Occipital lobe (tissue), 2 donors: ENCODE results near the gene RHBDL3. TPM values are rescaled to one million over a fixed set of nuclear protein-coding genes. Genes with fewer than 3 reads are reported as not detected.

Source experiments
- DNase-seq: peaks from one replicate; lab custom pipeline; 2025; lab: John Stamatoyannopoulos, UW
- total RNA-seq: library from RNA; depleted of rRNA; stranded (reverse); fragments of >200 nt; gene quantifications from one replicate; pipeline ENCODE4 v1.2.3, GENCODE V29; 2014

Gene RHBDL3
- total RNA-seq, 1 donor from 2014 or later, result 1.6 TPM

DNA sequence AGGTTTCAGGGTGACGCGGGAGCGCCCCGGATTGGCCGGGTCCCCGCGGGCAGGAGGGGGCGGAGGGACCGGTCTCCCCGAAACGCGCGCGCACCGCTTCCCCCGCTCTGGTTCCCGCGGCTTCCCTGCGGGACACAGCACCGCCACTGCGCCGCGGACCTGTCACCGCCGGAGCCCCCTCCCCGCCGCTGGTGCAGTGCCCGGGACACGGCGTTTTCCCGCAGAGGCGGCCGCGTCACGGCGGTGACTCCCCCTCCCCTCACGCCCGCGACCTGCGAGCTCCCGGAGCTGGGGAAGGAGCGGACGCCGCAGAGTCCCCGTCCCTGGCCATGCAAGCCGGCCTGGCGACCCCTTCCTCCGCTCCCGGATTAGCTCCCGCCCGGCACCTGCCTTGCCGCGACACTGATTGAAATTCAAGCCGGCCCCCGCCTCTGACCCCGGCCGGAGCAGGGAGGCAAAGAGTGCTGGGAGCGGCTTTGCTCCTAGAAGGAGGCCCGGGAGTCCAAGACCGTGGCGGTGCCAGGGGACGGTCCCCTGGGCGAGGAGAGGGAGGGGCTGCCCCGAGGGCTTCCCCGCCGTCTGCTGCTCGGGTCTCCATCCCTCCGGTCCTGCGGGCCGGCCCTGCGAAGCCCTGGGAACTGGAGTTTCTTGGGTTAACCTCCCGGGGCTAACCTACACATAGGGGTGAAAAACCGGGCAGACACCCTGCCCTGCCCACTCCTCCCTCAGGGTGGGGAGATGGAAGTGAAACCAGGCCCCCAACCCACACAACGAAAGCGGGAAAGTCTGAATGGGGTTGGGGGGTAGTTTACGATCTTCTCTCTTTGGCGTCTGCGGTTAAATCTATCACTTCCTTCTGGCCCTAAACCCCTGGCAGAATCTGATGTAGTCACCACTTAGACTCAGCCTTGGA lies 1.0 kb downstream of the RHBDL3 start:
- no peak for DNase-seq

DNA sequence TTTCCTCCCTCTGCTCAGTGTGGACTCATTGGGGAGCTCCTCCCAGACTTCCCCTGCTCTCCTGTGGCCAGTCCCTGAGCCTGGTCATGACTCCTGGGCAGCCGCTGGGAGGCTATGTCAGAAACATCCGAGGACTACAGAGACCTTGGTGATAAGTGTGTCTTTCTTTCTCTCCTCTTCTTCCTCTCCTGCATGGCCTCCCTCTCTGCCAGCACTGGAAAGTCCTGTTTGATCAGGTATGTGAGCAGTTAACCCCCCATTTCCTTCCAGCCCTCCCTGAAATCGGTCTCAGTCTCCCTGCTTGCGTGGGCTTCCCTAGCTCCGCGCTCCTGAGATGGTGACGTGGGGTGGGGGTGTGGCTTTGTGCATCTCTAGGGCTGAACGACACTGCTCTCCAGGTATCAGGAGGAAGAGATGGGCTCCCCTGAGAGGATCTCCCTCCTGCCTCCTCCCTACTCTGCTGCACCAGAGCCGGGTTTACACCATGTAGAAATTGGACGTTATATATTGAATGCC lies 2.1 kb downstream of the RHBDL3 start:
- no peak for DNase-seq

DNA sequence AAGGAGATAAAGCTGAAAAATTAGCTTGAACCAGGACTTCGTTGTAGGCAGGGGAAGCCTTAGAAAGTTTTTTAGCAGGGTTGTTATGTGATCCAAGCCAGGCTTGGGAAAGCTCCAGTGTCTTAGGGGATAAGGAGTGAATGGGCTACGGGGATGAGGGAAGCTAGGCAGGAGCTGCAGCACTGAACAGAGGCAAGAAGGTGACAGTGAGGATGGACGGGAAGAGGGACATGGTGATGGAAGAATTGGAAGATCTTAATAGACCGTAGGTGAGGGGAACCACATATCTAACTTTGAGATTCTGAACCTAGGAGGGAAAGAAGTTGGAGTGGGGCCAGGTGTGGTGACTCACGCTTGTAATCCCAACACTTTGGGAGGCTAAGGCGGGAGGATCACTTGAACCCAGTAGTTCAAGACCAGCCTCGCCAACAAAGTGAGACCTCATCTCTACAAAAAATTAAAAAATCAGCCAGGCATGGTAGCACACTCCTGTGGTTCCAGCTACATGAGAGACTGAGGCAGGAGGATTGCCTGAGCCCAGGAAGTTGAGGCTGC lies 3.2 kb downstream of the RHBDL3 start:
- DNase-seq, result no peak

DNA sequence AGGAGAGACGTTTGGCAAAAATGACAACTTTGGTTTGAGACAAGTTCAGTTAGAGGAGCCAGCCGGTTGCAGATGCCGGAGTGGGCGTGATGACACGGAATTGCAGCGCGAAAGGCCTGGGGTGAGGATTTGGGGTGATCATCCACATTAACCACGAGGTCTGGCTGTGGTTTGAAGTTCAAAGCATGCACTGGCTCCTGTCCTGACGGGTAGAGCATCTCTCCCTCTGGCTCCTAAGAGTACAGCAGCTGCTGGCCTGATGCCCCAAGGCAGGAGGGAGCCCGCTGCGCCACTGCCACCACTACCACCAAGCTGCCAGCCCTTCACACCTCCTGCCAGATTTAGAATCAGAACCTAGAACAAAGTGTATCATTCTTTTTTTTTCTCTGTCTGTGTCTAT lies 3.7 kb downstream of the RHBDL3 start:
- DNase-seq, result peak; percentile 42

DNA sequence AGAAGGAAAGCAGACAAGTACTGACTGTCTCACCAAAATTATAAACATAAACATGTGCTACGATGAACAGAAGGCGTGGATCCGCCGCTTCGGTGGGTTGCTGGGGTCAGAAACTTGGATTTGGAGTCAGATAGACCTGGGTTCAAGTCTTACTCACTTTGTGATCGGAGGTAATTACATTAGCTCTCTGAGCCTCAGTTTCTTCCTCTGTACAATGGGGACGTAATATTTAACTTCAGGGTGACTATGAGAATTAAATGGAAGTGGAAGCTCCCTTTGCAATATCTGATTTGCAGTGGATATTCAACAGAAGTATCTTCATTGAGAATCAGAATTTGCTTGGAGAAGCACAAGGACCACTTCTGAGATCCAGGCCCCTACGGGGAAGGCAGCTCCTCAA lies 6.2 kb downstream of the RHBDL3 start:
- no peak for DNase-seq

DNA sequence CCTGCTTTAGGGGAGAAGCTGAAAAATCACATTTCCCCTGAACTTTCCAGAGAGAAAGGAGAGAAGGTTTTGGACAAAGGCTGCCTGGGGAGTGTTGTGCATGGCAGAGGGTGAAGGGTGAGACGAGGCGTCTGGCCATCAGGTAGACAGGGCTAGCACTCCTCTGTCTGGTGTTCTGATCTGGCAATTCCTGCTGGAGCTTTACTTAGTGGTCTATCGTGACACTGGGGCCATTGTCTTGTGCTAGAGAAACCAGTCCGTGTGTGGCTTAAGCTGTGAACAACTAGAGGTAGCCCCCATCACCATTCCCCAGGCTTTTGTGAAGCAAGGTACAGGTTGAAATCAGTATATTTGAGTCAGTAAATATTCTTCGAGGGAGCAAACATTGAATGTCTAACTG lies 8.5 kb downstream of the RHBDL3 start:
- DNase-seq, result no peak

DNA sequence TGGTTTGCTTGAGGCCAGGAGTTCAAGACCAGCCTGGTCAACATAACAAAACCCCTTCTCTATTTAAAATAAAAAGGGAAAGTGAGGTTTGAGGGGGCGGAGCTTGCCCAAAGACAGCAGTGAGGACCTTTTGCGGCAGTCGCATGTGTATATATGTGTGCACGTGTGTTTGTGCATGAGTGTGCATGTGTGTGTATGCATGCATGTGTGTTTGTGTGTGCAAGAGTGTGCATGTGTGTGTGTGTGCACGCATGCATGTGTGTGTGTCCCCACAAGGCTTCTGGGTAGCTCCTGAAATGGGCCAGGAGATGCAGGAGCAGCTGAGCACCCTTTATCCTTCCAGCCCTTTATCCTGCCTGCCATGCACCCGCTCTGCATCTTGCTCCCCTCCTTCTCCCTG lies 9.0 kb downstream of the RHBDL3 start:
- no peak for DNase-seq

DNA sequence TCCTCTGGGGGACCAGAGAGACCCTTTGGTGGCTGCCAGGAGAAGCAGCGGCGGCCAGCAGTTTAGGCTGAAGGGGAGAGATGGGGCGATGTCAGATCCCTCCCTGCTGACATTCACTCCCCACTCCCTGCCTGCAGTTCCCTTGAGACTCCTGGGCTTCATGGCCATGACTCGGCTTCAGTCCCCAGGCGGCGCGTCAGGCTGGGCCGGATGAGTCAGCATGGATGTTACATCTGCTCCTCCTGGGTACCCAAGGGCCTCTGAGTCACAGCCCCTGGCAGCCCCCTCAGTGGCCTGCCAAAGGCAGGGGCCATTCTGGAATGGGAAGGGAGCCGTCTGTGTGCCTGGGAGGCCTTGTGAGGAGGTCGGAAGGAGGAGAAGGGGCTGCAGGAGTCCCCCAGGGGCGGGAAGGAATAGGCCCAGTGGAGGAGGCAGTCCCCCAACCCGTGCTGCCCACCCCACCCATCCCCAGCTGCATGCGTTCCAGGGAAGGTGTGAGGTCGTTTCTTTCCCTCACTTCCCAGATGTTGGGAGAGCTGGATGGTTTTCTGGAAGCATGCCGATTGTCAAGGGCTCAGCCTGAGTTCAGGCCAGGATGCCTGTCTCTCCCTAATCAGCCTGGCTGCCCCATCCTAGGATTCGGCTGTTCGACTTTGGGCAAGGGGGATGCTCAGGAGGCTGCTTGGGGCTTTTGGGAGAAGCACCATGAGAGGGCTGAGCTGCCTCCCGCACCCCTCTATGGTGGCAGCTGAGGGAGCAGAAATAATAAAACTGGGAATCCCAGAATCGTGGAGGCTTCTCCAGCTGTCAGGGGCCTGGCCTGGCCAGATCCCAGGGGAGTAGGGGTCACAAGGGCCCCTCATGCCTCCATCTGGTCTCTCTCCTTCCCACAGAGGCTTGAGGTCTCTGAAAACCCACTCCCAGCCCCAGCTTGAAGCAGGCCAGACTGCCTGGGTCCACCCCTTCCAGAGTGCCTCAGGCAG lies 9.7 kb downstream of the RHBDL3 start:
- peak; percentile 61 for DNase-seq

DNA sequence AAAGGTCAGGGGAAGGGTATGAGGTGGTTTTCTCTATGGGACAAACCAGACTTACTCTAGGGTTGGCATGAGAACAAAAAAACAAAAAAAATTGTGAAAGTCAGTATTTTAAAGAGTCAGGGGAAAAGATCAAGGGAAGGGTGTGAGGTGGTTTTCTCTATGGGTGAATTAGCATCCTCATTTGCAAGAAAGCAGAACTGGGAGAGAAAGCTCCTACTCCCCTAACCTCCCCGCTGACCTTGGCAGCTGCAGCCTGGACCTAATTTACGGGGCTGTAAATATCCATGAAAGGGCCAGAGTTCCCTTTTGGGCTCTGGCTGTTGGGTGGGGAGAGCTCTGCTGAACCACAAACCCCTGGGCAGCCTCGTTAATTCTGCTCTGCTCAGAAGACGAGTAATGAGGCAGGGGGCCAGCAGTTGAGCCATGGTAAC lies 10.6 kb downstream of the RHBDL3 start:
- no peak for DNase-seq

DNA sequence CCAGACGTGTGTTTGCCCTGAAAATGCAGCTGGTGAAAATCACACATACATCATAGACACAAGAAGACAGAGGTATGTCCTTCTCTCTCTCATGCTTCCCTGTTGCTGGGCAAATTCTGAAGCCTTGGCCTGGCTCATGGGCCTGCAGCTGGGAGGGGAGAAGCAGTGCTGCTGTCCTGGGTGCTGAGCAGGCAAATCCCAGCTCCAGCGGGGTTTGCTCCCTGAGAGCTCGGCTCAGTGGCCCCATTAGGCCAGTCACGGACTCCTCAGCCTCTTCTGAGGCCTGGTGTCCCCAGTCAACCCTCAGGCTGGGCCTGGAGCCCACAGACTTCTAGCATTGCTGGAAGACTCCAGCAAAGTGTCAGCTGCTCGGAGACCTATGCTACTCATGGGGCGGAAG lies 11.7 kb downstream of the RHBDL3 start:
- no peak for DNase-seq

DNA sequence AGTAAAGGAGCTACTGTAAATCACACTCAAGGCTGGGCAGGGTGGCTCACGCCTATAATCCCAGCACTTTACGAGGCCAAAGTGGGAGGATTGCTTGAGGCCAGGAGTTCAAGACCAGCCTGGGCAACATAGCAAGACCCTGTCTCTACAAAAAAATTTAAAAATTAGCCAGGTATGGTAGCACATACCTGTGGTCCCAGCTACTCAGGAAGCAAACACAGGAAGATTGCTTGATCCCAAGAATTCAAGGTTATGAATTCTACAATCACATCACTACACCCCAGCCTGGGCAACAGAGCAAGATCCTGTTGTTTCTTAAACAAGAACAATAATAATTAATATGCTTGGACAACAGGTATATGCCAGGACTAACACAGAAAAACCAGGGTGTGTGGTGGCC lies 13.2 kb downstream of the RHBDL3 start:
- DNase-seq, result no peak

DNA sequence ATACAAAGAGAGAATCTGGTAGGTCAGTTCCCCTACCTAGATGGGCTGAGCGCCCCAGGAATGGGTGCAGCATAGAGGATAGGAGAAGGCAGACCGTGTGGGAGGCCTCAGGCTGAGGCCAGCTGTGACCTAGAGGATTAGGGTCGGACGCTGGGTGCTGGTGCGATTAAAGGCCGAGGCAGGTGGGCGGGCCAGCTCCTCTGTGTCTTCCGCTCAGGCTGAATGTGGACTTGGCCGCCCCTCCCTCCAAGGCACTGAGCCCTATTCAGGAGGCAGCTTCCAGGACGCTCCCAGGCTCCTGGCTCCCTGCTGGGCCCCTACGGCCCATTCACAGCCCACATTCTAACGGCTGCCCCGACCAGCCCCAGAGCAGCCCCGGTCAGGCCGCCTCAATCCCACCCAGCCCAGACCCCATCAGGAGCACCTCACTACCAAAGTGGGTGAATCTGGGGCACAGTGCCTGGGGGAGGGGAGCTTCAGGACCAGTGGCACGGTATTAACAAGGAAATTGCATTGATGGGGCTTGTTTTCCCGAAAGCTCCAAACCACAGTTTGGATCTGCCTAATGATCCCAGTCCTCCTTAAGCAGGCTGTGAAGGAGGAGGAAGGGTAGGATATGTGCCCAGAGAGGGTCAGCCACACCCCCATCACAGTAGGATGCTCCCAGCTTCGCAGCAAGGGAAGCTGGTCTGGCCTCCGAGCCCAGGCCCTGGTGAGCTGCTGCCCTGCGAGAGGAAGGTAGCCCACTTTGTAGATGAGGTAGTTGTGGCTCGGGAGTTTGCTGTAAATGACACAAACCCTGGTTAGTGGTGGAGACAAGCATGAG lies 14.5 kb downstream of the RHBDL3 start:
- no peak for DNase-seq

DNA sequence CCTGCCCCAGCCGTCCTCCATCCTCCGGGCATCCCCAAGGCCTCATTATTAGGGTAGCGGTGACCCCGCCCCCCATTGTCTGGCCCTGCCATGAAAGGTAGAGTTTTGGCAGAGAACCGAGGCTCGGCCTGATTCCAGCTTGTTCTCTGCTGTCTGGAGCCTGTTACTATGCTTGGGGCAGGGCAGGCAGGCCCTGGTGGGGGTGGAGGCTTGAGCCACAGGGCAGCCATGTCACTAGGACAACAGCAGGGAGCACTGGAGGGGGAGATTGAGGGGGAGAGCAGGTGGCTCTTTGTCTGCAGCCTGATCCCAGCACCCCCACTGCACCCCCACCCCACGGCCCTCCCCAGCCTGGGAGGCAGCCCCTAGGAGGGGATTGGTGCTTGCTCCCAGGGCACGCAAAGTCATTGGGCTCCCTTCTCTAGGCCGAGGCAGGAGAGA lies 15.4 kb downstream of the RHBDL3 start:
- no peak for DNase-seq

DNA sequence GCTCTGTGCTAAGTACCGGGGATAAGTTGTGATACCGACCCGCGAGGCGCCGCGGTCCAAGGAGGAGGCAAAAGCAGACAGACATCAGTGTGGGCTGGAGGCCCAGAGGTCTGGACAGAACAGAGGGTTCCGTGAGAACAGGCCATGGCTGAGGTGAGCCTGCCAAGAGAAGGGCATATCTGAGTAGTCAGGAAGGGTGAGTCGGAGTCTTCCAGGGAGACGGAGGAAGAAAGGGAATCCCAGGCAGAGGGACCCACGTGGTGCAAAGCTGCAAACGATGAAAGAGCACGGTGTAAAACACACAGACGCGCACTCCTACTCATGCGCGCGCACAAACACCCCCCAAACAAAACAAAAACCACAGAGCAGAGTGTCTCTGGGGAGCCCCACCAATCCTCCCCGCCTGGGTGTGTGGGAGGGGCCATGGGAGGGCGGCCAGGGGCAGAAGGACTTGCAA lies 18.1 kb downstream of the RHBDL3 start:
- no peak for DNase-seq

DNA sequence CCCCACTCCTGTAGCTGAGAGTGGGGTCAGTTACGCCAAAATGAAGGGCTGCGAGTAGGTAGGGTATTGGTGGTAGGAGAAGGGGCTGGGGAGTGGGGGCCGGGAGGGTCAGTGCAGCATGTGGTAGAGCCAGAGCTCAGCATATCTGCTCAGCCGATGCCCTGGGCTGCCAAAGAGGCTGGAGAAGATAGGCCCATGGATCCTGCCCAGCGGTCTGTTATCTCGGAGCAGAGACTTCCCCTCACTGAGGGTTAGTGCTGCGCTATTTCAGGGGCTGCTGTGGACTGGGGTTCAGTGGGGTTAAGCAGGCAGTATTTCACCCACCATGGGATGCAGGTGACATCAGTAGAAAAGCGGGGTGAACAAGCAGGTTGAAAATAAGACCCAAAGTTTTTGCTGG lies 19.7 kb downstream of the RHBDL3 start:
- no peak for DNase-seq

DNA sequence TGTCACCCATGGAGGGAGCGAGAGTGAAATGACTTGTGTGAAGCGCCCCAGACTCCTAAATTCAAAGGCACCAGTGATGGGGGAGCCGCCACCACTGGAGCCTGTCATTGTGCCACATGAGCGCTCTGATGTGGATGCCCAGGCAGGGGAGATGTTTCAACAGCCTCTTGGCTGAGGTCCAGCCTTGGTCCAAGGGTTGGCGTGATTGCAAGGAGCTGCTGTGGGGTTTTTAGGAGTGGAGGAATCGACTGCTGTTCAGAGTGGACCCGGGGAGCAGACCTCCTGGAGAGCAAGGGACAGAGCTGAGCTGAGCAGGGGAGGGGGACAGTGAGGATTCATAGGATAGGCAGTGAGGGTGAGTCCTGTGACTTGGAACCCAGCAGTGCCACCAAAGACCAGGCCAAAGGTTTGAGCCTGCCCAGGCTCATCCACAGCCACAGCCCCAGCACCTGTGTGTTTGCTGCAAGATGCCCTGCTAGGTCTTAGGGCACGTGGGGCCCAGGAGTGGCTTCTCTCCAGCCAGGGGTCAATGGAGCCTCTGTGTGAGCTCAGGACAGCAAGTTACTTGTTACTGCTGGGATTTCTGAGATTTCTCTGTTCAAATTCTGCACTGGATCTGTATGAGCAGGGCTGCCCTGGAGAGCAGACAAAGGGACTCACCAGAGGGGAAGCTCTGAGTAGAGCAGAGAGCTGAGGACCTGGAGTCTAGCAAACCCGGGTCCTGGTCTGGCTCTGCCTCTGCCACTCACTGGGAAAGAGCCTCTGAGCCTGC lies 20.3 kb downstream of the RHBDL3 start:
- DNase-seq, result peak; percentile 41

DNA sequence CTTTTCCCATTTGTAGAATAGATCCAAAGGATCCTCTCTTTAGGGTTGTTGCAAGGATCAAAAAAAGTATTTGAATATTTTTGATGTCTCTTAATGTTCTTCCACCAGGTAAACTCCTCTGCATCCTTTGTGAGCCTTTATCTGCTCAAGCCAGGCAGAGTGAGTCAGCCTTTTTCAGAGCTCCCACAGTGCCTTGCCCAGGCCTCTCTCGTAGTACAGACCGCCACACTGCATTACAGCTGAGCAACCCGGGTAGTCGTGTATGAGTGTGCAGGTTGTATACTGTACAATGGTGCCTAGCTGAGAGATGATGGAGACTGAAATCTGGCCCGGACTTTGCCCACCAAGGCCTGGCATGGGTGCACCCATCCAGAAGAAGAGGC lies 20.9 kb downstream of the RHBDL3 start:
- no peak for DNase-seq

DNA sequence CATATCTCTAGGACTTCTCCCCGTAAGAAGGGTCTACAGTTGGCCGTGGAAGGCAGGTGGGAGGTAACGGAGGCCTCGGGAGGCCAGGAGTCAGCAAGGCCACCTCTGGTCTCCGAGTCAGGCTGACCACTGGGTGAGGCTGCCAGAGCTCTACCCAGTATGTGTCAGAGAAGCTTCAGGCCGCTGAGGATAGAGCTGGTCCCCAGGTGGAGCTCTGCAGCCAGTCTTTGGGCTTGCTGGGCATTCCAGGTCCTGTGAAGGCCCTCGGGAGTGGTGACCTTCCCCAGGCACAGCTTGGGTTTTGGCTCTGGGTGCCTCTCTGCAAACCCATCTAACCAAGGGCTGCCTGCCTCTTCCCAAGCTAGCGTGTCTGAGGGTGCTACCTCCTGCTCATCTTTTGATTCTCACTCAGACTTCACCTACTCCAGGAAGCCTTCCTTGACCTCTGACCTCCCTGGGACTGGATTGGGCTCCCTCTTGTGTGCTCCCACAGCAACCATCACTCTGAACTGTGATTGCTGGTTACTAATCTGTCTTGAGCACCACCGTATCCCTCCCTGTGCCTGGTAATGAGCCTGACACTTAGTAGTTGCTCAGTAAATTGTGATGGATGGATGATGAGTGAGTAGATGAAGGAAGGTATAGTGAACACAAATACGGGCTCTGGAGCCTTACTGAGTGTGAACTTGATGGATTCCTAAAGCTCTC lies 22.3 kb downstream of the RHBDL3 start:
- DNase-seq, result no peak

DNA sequence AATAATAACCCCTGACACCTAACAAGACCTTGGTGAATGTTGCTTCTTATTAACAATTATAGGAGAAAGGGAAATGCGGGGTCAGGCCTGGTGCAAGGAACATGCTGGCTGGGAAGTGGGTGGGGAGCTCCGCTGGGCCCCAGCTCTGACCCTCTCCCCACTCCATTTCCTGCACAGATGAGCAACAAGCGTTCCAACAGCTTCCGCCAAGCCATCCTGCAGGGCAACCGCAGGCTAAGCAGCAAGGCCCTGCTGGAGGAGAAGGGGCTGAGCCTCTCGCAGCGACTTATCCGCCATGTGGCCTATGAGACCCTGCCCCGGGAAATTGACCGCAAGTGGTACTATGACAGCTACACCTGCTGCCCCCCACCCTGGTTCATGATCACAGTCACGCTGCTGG lies 23.0 kb downstream of the RHBDL3 start:
- no peak for DNase-seq
